ENCODE measurements around the gene NBEAL2. TPM values are rescaled to one million over a fixed set of nuclear protein-coding genes. Genes with fewer than 3 reads are reported as not detected.

The NBEAL2 gene
- total and polyA plus RNA-seq, 10 donors: 44.0 to 271 (median 129) TPM

GRCh38 chr3:47005212-47006144 is 26.0 kb downstream of the NBEAL2 start:
- H3K27ac ChIP-seq: no peak overlapping the region
- TF ChIP-seq CTCF (IDR thresholded peaks at IDR 0.05 in 8 of 11, conservative IDR thresholded peaks at IDR 0.05 in 3 of 11) (no peak), POLR2AphosphoS5 (IDR thresholded peaks at IDR 0.05) (peak in 1 of 3 donors; percentile 25)
- no peaks in the 10 kb centered on the region for H3K27me3 ChIP-seq (replicated peaks in 1 of 7)
- peak; percentile 74 for DNase-seq
- peaks cover 0 to 100% (median 77%) of the 10 kb centered on the region in 6 donors for H3K36me3 ChIP-seq
- peaks cover 4 to 41% (median 18%) of the 10 kb centered on the region in 6 donors for H3K4me1 ChIP-seq
- 86 to 94% (median 87%) methylated on average over 24 to 32 of the region's 32 CpGs for WGBS, 5 donors
- intact Hi-C loops (cut with DNase I; ENCODE audit: low total_unique reads): no loop called here
- H3K9me3 ChIP-seq: no peaks in the 10 kb centered on the region
- H3K4me3 ChIP-seq: no peak overlapping the region

GRCh38 chr3:47006145-47006651 is 26.7 kb downstream of the NBEAL2 start:
- no peaks in the 10 kb centered on the region for H3K27me3 ChIP-seq (replicated peaks in 1 of 7)
- DNase-seq: peak; percentile 58
- 88 to 95% (median 91%) methylated on average over 7 to 9 of the region's 9 CpGs for WGBS, 5 donors
- H3K27ac ChIP-seq: no peak overlapping the region
- H3K4me3 ChIP-seq: no peak overlapping the region
- peaks cover 0 to 97% (median 70%) of the 10 kb centered on the region in 6 donors for H3K36me3 ChIP-seq
- no peaks in the 10 kb centered on the region for H3K9me3 ChIP-seq
- TF ChIP-seq CTCF (IDR thresholded peaks at IDR 0.05 in 8 of 11, conservative IDR thresholded peaks at IDR 0.05 in 3 of 11) (no peak), POLR2A (IDR thresholded peaks at IDR 0.05) (no peak), POLR2AphosphoS5 (IDR thresholded peaks at IDR 0.05) (no peak)
- peaks cover 4 to 36% (median 18%) of the 10 kb centered on the region in 6 donors for H3K4me1 ChIP-seq
- intact Hi-C loops (cut with DNase I; ENCODE audit: low total_unique reads): no loop called here

GRCh38 chr3:47007001-47007400 is 27.5 kb downstream of the NBEAL2 start:
- Histone ChIP-seq H3K27ac (no peak overlapping the region), H3K9me3 (no peaks in the 10 kb centered on the region), H3K27me3 (replicated peaks in 1 of 7) (no peaks in the 10 kb centered on the region), H3K4me3 (no peak overlapping the region), H3K36me3 (peaks cover 0 to 89% (median 62%) of the 10 kb centered on the region in 6 donors), H3K4me1 (peaks cover 4 to 31% (median 18%) of the 10 kb centered on the region in 6 donors)
- intact Hi-C loops (cut with DNase I; ENCODE audit: low total_unique reads): no loop called here
- 75 to 97% (median 90%) methylated on average over 2 to 3 of the region's 3 CpGs for WGBS, 5 donors
- TF ChIP-seq POLR2A (IDR thresholded peaks at IDR 0.05) (no peak), POLR2AphosphoS5 (IDR thresholded peaks at IDR 0.05) (no peak), CTCF (IDR thresholded peaks at IDR 0.05 in 8 of 11, conservative IDR thresholded peaks at IDR 0.05 in 3 of 11) (no peak)
- DNase-seq: peak; percentile 51

All from spleen (tissue), 11 donors.